BLaER1 treated with 17β-estradiol and CSF1 and Interleukin-3, amounts not matched to agents 10 nM and 100 nM (cell line): ENCODE data around the gene FN3K.
"Not testable (repeated sequence)": the region's sequence is repeated elsewhere in the genome, so short reads cannot be mapped to it uniquely, and the experiment has no call there.

Source experiments
- H3K27ac ChIP-seq, 11 experiments: shearing (Covaris generic); formaldehyde crosslinking; 2 replicates each; pipeline ENCODE4 v1.8.1; 2022
- H3K27me3 ChIP-seq, 11 experiments: shearing (Covaris generic); formaldehyde crosslinking; 2 replicates each; pipeline ENCODE4 v1.8.1; 2022
- H3K36me3 ChIP-seq, 11 experiments: shearing (Covaris generic); formaldehyde crosslinking; 2 replicates each; pipeline ENCODE4 v1.8.1; 2022
- H3K4me1 ChIP-seq, 10 experiments: shearing (Covaris generic); formaldehyde crosslinking; 2 replicates each; pipeline ENCODE4 v1.8.1; 2022
- H3K4me2 ChIP-seq, 11 experiments: shearing (Covaris generic); formaldehyde crosslinking; 2 replicates each; pipeline ENCODE4 v1.8.1; 2022
- H3K4me3 ChIP-seq, 10 experiments: shearing (Covaris generic); formaldehyde crosslinking; 2 replicates each; pipeline ENCODE4 v1.8.1; 2022
- H3K9ac ChIP-seq, 11 experiments: shearing (Covaris generic); formaldehyde crosslinking; 2 replicates each; pipeline ENCODE4 v1.8.1; 2022
- H3K9me3 ChIP-seq, 11 experiments: shearing (Covaris generic); formaldehyde crosslinking; replicated peaks in 1 of 11; 2 replicates each; pipeline ENCODE4 v1.8.1; 2022
- H4K20me1 ChIP-seq, 11 experiments: shearing (Covaris generic); formaldehyde crosslinking; 2 replicates each; pipeline ENCODE4 v1.8.1; 2022
- Cebpa-rat ChIP-seq, 11 experiments: shearing (Covaris generic); IDR thresholded peaks; 2 replicates each; pipeline ENCODE4 v1.8.1; 2022

Gene FN3K

DNA sequence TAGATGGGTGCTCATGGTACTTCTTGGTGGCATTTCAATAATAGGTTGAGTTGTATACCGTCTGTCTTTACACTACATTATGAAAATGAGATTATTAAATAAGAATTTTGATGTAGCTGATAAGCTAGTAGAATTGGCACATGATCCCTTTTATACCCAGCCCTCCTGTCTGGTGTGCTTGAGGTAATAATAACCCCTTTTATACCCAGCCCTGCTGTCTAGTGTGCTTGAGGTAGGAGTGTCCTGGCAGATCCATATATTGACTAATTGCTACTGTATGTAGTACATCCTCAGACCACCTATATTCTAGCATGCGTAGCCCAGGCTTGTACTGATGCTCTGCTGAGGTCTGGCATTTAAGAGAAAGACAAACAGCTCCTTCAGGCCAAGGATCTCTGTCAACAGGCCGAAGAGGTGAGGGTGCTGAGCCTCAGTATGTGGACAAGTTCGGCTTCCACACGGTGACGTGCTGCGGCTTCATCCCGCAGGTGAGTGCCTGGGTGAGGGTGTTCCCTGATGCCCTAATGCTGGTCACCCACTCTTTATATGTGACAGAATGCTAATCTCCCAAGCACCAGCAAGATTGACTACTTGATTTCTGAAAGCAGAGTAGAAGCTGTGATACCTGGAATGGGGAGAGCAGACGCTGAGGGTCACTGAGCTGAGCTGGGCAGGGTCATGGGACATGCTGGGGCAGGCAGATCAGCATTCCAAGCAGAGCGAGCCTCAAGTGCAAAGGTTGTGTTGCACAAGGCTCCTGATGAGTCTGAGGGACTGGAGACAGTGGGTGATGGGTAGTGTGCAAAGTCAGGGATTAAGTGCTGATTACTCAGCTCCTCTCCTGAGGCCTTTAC, 5.7 kb downstream of the FN3K start:
- Histone ChIP-seq H3K4me3 (peak overlapping the region in 3 of 10 experiments; percentile 11 to 18 (median 16); a peak in 2 of 20 replicates), H3K36me3 (peaks cover 0 to 37% (median 20%) of the 10 kb centered on the region in 11 experiments; a peak in 16 of 22 replicates), H3K4me2 (no peak overlapping the region), H3K27ac (no peak overlapping the region), H4K20me1 (peaks cover 0 to 3% (median 0%) of the 10 kb centered on the region in 11 experiments; a peak in 1 of 22 replicates), H3K27me3 (peaks cover 1 to 11% (median 8%) of the 10 kb centered on the region in 11 experiments; a peak in 15 of 22 replicates), H3K4me1 (no peaks in the 10 kb centered on the region), H3K9me3 (peaks cover 47 to 64% (median 59%) of the 10 kb centered on the region in 11 experiments), H3K9ac (no peak overlapping the region)
- no peak for TF ChIP-seq Cebpa-rat (IDR thresholded peaks at IDR 0.05)

- peaks cover 0 to 46% (median 20%) of the 10 kb centered on the region in 11 experiments; a peak in 16 of 22 replicates for H3K36me3 ChIP-seq
- peaks cover 60 to 89% (median 82%) of the 10 kb centered on the region in 11 experiments for H3K9me3 ChIP-seq
- H4K20me1 ChIP-seq = no peaks in the 10 kb centered on the region
- H3K4me1 ChIP-seq = no peaks in the 10 kb centered on the region
- no peak overlapping the region for H3K27ac ChIP-seq
- H3K4me2 ChIP-seq = no peak overlapping the region
- no peak for TF ChIP-seq Cebpa-rat (IDR thresholded peaks at IDR 0.05)
- H3K9ac ChIP-seq = no peak overlapping the region
- no peaks in the 10 kb centered on the region for H3K27me3 ChIP-seq
- H3K4me3 ChIP-seq = no peak overlapping the region
Measured at GRCh38 chr17:82743344-82744219, 8.2 kb downstream of the FN3K start.

DNA sequence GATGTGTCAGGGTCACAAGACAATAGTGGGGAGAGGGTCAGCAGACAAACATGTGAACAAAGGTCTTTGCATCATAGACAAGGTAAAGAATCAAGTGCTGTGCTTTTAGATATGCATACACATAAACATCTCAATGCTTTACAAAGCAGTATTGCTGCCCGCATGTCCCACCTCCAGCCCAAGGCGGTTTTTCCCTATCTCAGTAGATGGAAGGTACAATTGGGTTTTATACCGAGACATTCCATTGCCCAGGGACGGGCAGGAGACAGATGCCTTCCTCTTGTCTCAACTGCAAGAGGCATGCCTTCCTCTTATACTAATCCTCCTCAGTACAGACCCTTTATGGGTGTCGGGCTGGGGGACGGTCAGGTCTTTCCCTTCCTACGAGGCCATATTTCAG, 9.3 kb downstream of the FN3K start:
- not testable (repeated sequence) for H3K9ac ChIP-seq, H4K20me1 ChIP-seq, H3K4me1 ChIP-seq, H3K27me3 ChIP-seq, H3K4me2 ChIP-seq, H3K27ac ChIP-seq, H3K4me3 ChIP-seq
- Histone ChIP-seq H3K9me3 (peaks cover 62 to 94% (median 88%) of the 10 kb centered on the region in 11 experiments), H3K36me3 (peaks cover 0 to 55% (median 28%) of the 10 kb centered on the region in 11 experiments; a peak in 16 of 22 replicates)

GRCh38 chr17:82745524-82745923, 10.1 kb downstream of the FN3K start:
- no peak overlapping the region for H3K4me3 ChIP-seq
- H3K9me3 ChIP-seq = peaks cover 55 to 93% (median 86%) of the 10 kb centered on the region in 11 experiments
- no peaks in the 10 kb centered on the region for H4K20me1 ChIP-seq
- H3K27me3 ChIP-seq = no peaks in the 10 kb centered on the region
- H3K4me2 ChIP-seq = no peak overlapping the region
- H3K9ac ChIP-seq = no peak overlapping the region
- H3K36me3 ChIP-seq = peaks cover 0 to 48% (median 22%) of the 10 kb centered on the region in 11 experiments; a peak in 16 of 22 replicates
- no peak for TF ChIP-seq Cebpa-rat (IDR thresholded peaks at IDR 0.05)
- no peaks in the 10 kb centered on the region for H3K4me1 ChIP-seq
- no peak overlapping the region for H3K27ac ChIP-seq

DNA sequence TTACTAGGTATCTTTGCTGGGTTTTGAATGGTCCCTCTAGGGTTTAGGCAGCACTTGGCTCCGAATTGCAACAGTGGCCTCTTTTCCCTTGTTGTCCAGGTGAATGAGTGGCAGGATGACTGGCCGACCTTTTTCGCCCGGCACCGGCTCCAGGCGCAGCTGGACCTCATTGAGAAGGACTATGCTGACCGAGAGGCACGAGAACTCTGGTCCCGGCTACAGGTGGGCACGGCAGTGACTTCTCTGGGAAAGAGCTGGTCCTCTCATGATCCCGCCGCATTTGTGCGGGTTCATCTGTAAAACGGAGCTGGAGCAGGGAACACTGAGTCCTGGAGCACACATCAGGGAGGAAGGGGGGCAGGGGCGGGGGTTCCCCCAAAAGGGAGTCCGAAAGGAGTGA, 13.3 kb downstream of the FN3K start:
- Histone ChIP-seq H3K4me3 (no peak overlapping the region), H4K20me1 (peaks cover 0 to 18% (median 17%) of the 10 kb centered on the region in 11 experiments; a peak in 15 of 22 replicates), H3K36me3 (peaks cover 0 to 18% (median 8%) of the 10 kb centered on the region in 11 experiments; a peak in 7 of 22 replicates), H3K4me2 (no peak overlapping the region), H3K9ac (no peak overlapping the region), H3K27me3 (no peaks in the 10 kb centered on the region), H3K4me1 (peaks cover 11 to 13% (median 12%) of the 10 kb centered on the region in 10 experiments), H3K9me3 (peaks cover 30 to 61% (median 55%) of the 10 kb centered on the region in 11 experiments), H3K27ac (no peak overlapping the region)
- no peak for TF ChIP-seq Cebpa-rat (IDR thresholded peaks at IDR 0.05)

GRCh38 chr17:82750241-82750908, 15.0 kb downstream of the FN3K start:
- Histone ChIP-seq H4K20me1 (peaks cover 0 to 34% (median 31%) of the 10 kb centered on the region in 11 experiments; a peak in 16 of 22 replicates), H3K36me3 (peaks cover 0 to 25% (median 8%) of the 10 kb centered on the region in 11 experiments; a peak in 7 of 22 replicates), H3K4me1 (peaks cover 21 to 27% (median 23%) of the 10 kb centered on the region in 10 experiments), H3K27me3 (no peaks in the 10 kb centered on the region), H3K9ac (no peak overlapping the region), H3K4me2 (no peak overlapping the region), H3K4me3 (no peak overlapping the region), H3K9me3 (peaks cover 23 to 51% (median 49%) of the 10 kb centered on the region in 11 experiments), H3K27ac (no peak overlapping the region)
- no peak for TF ChIP-seq Cebpa-rat (IDR thresholded peaks at IDR 0.05)

- Histone ChIP-seq H3K9me3 (peaks cover 15 to 43% (median 41%) of the 10 kb centered on the region in 11 experiments), H3K4me3 (peak overlapping the region; percentile 58 to 77 (median 66)), H3K4me2 (peak overlapping the region; percentile 72 to 92 (median 83)), H3K27ac (peak overlapping the region in 10 of 11 experiments; percentile 56 to 82 (median 75); a peak in 19 of 22 replicates), H3K27me3 (no peaks in the 10 kb centered on the region), H3K9ac (peak overlapping the region; percentile 67 to 85 (median 78); a peak in 21 of 22 replicates), H4K20me1 (peaks cover 0 to 42% (median 39%) of the 10 kb centered on the region in 11 experiments; a peak in 16 of 22 replicates), H3K4me1 (peaks cover 21 to 35% (median 28%) of the 10 kb centered on the region in 10 experiments), H3K36me3 (peaks cover 0 to 28% (median 16%) of the 10 kb centered on the region in 11 experiments; a peak in 15 of 22 replicates)
- no peak for TF ChIP-seq Cebpa-rat (IDR thresholded peaks at IDR 0.05)
Measured at GRCh38 chr17:82751171-82751570, 15.8 kb downstream of the FN3K start.
